Measurements from ENCODE around the gene CLEC18C.
"Not testable (repeated sequence)": the region's sequence is repeated elsewhere in the genome, so short reads cannot be mapped to it uniquely, and the experiment has no call there.

Gene CLEC18C

DNA sequence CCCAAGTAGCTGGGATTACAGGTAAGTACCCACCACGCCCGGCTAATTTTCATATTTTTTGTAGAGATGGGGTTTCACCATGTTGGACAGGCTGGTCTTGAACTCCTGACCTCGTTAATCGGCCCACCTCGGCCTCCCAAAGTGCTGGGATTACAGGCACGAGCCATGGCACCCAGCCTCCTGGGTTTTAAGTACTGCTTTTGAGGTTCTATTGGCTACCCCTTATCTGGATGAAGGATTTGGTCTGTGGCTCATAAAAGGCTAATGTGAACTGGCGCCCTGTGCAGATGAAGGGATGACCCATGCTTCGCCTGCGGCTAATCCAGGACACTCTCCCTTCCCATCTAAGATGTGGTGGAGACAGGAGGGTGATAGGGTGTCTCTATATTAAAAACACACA, 25.6 kb downstream of the CLEC18C start:
- not testable (repeated sequence) for H3K4me2 ChIP-seq (ENCODE audit: low read length, poor library complexity, severe bottlenecking); H3K18ac ChIP-seq (ENCODE audit: low read depth in 1 of 2, low read length in 2 of 2); H2BK12ac ChIP-seq (ENCODE audit: low read length in 2 of 2); H3K27ac ChIP-seq (ENCODE audit: low read length, poor library complexity, severe bottlenecking); H3K4me3 ChIP-seq (ENCODE audit: insufficient read depth in 1 of 2, low read depth in 1 of 2, low read length in 2 of 2); H3K36me3 ChIP-seq (ENCODE audit: control insufficient read depth in 1 of 2, insufficient read depth in 2 of 2, low read depth in 1 of 2, low read length in 2 of 2); DNase-seq; H2AFZ ChIP-seq (ENCODE audit: low read depth, low read length); H3K79me1 ChIP-seq (replicated peaks; ENCODE audit: low read length, poor library complexity, severe bottlenecking); H3K14ac ChIP-seq (ENCODE audit: low read length in 2 of 2); H2BK120ac ChIP-seq (ENCODE audit: low read depth, low read length); H3K4ac ChIP-seq (ENCODE audit: low read depth in 1 of 2, low read length in 2 of 2); H4K91ac ChIP-seq (ENCODE audit: low read length); H4K8ac ChIP-seq (ENCODE audit: low read length); H2BK15ac ChIP-seq (ENCODE audit: low read depth, poor library complexity, severe bottlenecking); H3K9ac ChIP-seq (ENCODE audit: low read length); H3K23ac ChIP-seq (ENCODE audit: low read length in 2 of 2); H3K9me3 ChIP-seq (ENCODE audit: control insufficient read depth, low read length); H2AK5ac ChIP-seq (ENCODE audit: low read length, severe bottlenecking); H3K27me3 ChIP-seq (ENCODE audit: control insufficient read depth in 1 of 2, insufficient read depth in 1 of 2, low read length in 2 of 2); H2BK5ac ChIP-seq (ENCODE audit: low read depth, low read length, poor library complexity, severe bottlenecking); H3K4me1 ChIP-seq (ENCODE audit: control insufficient read depth, insufficient read depth, low read depth, low read length)
- WGBS: 86% methylated on average over 6 of the region's 9 CpGs

DNA sequence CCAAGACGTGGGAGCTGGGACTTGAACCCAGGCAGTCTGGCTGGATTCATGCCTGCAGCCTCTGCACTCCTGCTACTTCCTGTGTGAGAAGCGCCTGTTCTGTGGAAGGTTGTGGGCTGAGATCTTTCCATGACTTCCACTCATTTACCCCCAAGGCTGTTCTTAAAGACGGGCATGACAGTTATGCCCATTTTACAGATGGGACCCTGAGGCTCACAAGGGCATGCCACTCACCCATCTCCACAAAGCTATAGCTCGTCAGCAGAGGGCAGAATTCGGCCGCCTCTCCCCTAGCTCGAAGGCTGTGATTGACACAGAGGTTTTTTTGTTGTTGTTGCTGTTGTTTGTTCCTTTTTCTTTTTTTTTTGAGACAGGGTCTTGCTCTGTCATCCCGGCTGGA, 26.5 kb downstream of the CLEC18C start:
- no CpG with 5 or more reads among the region's 8 CpGs for WGBS
- H2BK5ac ChIP-seq (ENCODE audit: low read depth, low read length, poor library complexity, severe bottlenecking); H2BK120ac ChIP-seq (ENCODE audit: low read depth, low read length); H3K4me2 ChIP-seq (ENCODE audit: low read length, poor library complexity, severe bottlenecking); H3K4ac ChIP-seq (ENCODE audit: low read depth in 1 of 2, low read length in 2 of 2); H3K4me1 ChIP-seq (ENCODE audit: control insufficient read depth, insufficient read depth, low read depth, low read length); H3K9me3 ChIP-seq (ENCODE audit: control insufficient read depth, low read length); H3K23ac ChIP-seq (ENCODE audit: low read length in 2 of 2); H3K27ac ChIP-seq (ENCODE audit: low read length, poor library complexity, severe bottlenecking); H3K9ac ChIP-seq (ENCODE audit: low read length); H3K79me1 ChIP-seq (replicated peaks; ENCODE audit: low read length, poor library complexity, severe bottlenecking); H3K14ac ChIP-seq (ENCODE audit: low read length in 2 of 2); DNase-seq; H3K36me3 ChIP-seq (ENCODE audit: control insufficient read depth in 1 of 2, insufficient read depth in 2 of 2, low read depth in 1 of 2, low read length in 2 of 2); H2AFZ ChIP-seq (ENCODE audit: low read depth, low read length); H2BK12ac ChIP-seq (ENCODE audit: low read length in 2 of 2); H3K27me3 ChIP-seq (ENCODE audit: control insufficient read depth in 1 of 2, insufficient read depth in 1 of 2, low read length in 2 of 2); H3K4me3 ChIP-seq (ENCODE audit: insufficient read depth in 1 of 2, low read depth in 1 of 2, low read length in 2 of 2); H4K8ac ChIP-seq (ENCODE audit: low read length); H2AK5ac ChIP-seq (ENCODE audit: low read length, severe bottlenecking); H3K18ac ChIP-seq (ENCODE audit: low read depth in 1 of 2, low read length in 2 of 2); H2BK15ac ChIP-seq (ENCODE audit: low read depth, poor library complexity, severe bottlenecking); H4K91ac ChIP-seq (ENCODE audit: low read length): not testable (repeated sequence)

GRCh38 chr16:70203508-70203907, 29.9 kb downstream of the CLEC18C start:
- not testable (repeated sequence) for H4K91ac ChIP-seq (ENCODE audit: low read length); H2AFZ ChIP-seq (ENCODE audit: low read depth, low read length); H3K36me3 ChIP-seq (ENCODE audit: control insufficient read depth in 1 of 2, insufficient read depth in 2 of 2, low read depth in 1 of 2, low read length in 2 of 2); H3K4me3 ChIP-seq (ENCODE audit: insufficient read depth in 1 of 2, low read depth in 1 of 2, low read length in 2 of 2); H3K79me1 ChIP-seq (replicated peaks; ENCODE audit: low read length, poor library complexity, severe bottlenecking); H4K8ac ChIP-seq (ENCODE audit: low read length); H3K4ac ChIP-seq (ENCODE audit: low read depth in 1 of 2, low read length in 2 of 2); DNase-seq; H3K9ac ChIP-seq (ENCODE audit: low read length); H2BK120ac ChIP-seq (ENCODE audit: low read depth, low read length); H3K23ac ChIP-seq (ENCODE audit: low read length in 2 of 2); H2AK5ac ChIP-seq (ENCODE audit: low read length, severe bottlenecking); H3K27me3 ChIP-seq (ENCODE audit: control insufficient read depth in 1 of 2, insufficient read depth in 1 of 2, low read length in 2 of 2); H3K9me3 ChIP-seq (ENCODE audit: control insufficient read depth, low read length); H2BK5ac ChIP-seq (ENCODE audit: low read depth, low read length, poor library complexity, severe bottlenecking); H3K27ac ChIP-seq (ENCODE audit: low read length, poor library complexity, severe bottlenecking); H3K4me2 ChIP-seq (ENCODE audit: low read length, poor library complexity, severe bottlenecking); H2BK15ac ChIP-seq (ENCODE audit: low read depth, poor library complexity, severe bottlenecking); H2BK12ac ChIP-seq (ENCODE audit: low read length in 2 of 2); H3K4me1 ChIP-seq (ENCODE audit: control insufficient read depth, insufficient read depth, low read depth, low read length); H3K14ac ChIP-seq (ENCODE audit: low read length in 2 of 2); H3K18ac ChIP-seq (ENCODE audit: low read depth in 1 of 2, low read length in 2 of 2)
- WGBS: 100% methylated on average over 2 of the region's 7 CpGs

DNA sequence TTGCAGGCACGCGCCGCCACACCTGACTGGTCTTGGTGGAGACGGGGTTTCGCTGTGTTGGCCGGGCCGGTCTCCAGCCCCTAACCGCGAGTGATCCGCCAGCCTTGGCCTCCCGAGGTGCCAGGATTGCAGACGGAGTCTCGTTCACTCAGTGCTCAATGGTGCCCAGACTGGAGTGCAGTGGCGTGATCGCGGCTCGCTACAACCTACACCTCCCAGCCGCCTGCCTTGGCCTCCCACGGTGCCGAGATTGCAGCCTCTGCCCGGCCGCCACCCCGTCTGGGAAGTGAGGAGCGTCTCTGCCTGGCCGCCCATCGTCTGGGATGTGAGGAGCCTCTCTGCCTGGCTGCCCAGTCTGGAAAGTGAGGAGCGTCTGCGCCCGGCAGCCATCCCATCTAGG, 30.4 kb downstream of the CLEC18C start:
- H3K18ac ChIP-seq (ENCODE audit: low read depth in 1 of 2, low read length in 2 of 2); H3K36me3 ChIP-seq (ENCODE audit: control insufficient read depth in 1 of 2, insufficient read depth in 2 of 2, low read depth in 1 of 2, low read length in 2 of 2); H2BK12ac ChIP-seq (ENCODE audit: low read length in 2 of 2); H3K9me3 ChIP-seq (ENCODE audit: control insufficient read depth, low read length); H3K23ac ChIP-seq (ENCODE audit: low read length in 2 of 2); H4K8ac ChIP-seq (ENCODE audit: low read length); H3K14ac ChIP-seq (ENCODE audit: low read length in 2 of 2); H3K79me1 ChIP-seq (replicated peaks; ENCODE audit: low read length, poor library complexity, severe bottlenecking); H3K27ac ChIP-seq (ENCODE audit: low read length, poor library complexity, severe bottlenecking); H2BK5ac ChIP-seq (ENCODE audit: low read depth, low read length, poor library complexity, severe bottlenecking); H2AFZ ChIP-seq (ENCODE audit: low read depth, low read length); H2BK120ac ChIP-seq (ENCODE audit: low read depth, low read length); H2BK15ac ChIP-seq (ENCODE audit: low read depth, poor library complexity, severe bottlenecking); H3K4ac ChIP-seq (ENCODE audit: low read depth in 1 of 2, low read length in 2 of 2); H2AK5ac ChIP-seq (ENCODE audit: low read length, severe bottlenecking); H3K27me3 ChIP-seq (ENCODE audit: control insufficient read depth in 1 of 2, insufficient read depth in 1 of 2, low read length in 2 of 2); DNase-seq; H3K4me3 ChIP-seq (ENCODE audit: insufficient read depth in 1 of 2, low read depth in 1 of 2, low read length in 2 of 2); H3K4me1 ChIP-seq (ENCODE audit: control insufficient read depth, insufficient read depth, low read depth, low read length); H3K9ac ChIP-seq (ENCODE audit: low read length); H4K91ac ChIP-seq (ENCODE audit: low read length); H3K4me2 ChIP-seq (ENCODE audit: low read length, poor library complexity, severe bottlenecking): not testable (repeated sequence)
- WGBS: 96% methylated on average over 14 of the region's 29 CpGs

Measured in mesenchymal stem cell (in vitro differentiated cells and primary cell).